C4-2B (cell line): ENCODE results near the gene TPCN2.

Source experiments
- H3K27ac ChIP-seq: fragments of 450-650 bp; 2 replicates; pipeline ENCODE4 v1.5.1; 2017
- CTCF ChIP-seq: fragments of 450-650 bp; conservative IDR thresholded peaks from 2 replicates; pipeline ENCODE4 v1.5.1; 2017; ENCODE audit warnings: mild to moderate bottlenecking
- ZFX ChIP-seq: fragments of 450-650 bp; IDR thresholded peaks from 2 replicates; pipeline ENCODE4 v1.6.1; 2017

TPCN2 gene

GRCh38 chr11:69002570-69003231, 46.0 kb upstream of the TPCN2 start:
- no peak overlapping the region for H3K27ac ChIP-seq
- TF ChIP-seq ZFX = no peak
- TF ChIP-seq CTCF = no peak

- no peak overlapping the region for H3K27ac ChIP-seq
- TF ChIP-seq CTCF (no peak), ZFX (no peak)
Observed at GRCh38 chr11:69003301-69003865, 45.3 kb upstream of the TPCN2 start.

- no peak overlapping the region for H3K27ac ChIP-seq
Observed at GRCh38 chr11:69003866-69004367, 44.8 kb upstream of the TPCN2 start.

GRCh38 chr11:69004411-69005182, 44.1 kb upstream of the TPCN2 start:
- H3K27ac ChIP-seq = no peak overlapping the region
- TF ChIP-seq CTCF (no peak), ZFX (no peak)

More at GRCh38 chr11:69003866-69004367, 44.8 kb upstream of the TPCN2 start:
- no peak for TF ChIP-seq CTCF
- TF ChIP-seq ZFX = no peak

- TF ChIP-seq CTCF (no peak), ZFX (no peak)
- H3K27ac ChIP-seq = no peak overlapping the region
Observed at GRCh38 chr11:69005183-69005630, 43.5 kb upstream of the TPCN2 start.

GRCh38 chr11:69005631-69006368, 42.9 kb upstream of the TPCN2 start:
- no peak for TF ChIP-seq CTCF
- no peak for TF ChIP-seq ZFX
- H3K27ac ChIP-seq = no peak overlapping the region
